ENCODE results near the gene RNASET2. TPM values are rescaled to one million over a fixed set of nuclear protein-coding genes. Genes with fewer than 3 reads are reported as not detected.

Gene RNASET2
- total RNA-seq, 1 donor from 2014 or later: 22.0 TPM

DNA sequence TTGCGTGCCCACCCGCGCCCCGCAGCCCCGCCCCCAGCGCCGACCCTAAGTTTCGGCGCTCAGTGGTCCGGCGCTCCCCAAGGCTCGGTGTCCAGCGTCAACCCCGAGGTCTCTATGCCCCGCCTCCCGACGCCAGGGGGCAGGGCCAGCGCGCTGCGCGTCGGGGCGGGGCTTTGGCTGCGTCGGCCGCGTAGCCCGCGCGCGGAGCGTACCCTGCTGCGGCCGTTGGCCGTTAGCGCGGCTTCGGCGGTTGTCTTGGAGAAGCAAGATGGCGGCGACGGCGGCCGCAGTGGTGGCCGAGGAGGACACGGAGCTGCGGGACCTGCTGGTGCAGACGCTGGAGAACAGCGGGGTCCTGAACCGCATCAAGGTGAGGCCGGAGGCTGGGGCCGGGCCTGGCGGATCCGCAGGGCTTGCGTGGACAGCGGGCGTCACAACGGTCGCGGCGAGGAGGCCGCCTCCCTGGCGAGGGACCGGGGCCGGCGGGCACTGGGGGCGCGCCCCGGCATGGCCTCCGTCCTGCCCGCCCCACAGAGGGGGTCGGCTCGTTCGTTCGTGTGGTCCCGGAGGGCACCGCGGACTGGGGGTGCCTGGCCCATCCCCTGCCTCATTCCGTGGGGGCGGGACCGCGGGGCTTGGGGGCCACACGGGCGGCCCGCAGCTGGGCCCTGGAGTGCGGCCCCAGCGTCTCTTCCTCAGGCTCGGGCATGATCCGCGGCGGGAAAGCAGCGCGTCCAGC is 43.0 kb upstream of the RNASET2 start, which contains the start of gene CEP43:
TSS of gene CEP43 (plus strand) at position 253 of the 739 bp plus-strand sequence. CDS start at position 269, 16 bp downstream.
- H3K9ac ChIP-seq (ENCODE audit: low read length): peak within 1 kb of the TSS; percentile 87
- DNase-seq (ENCODE audit: low read depth): peak; percentile 82
- no peaks in the 10 kb centered on the region for H3K4me1 ChIP-seq (ENCODE audit: insufficient read depth, low read length)
- H3K4me2 ChIP-seq (ENCODE audit: low read length): peak within 1 kb of the TSS; percentile 95
- Mint-ChIP-seq H3K27ac (ENCODE audit: unreplicated experiment) (no peak within 1 kb of the TSS), H3K9me3 (ENCODE audit: unreplicated experiment) (no peaks in the 10 kb centered on the region), H3K4me3 (ENCODE audit: unreplicated experiment) (peak within 1 kb of the TSS; percentile 92), H3K27me3 (ENCODE audit: low read depth, unreplicated experiment) (no peaks in the 10 kb centered on the region), H3K4me1 (ENCODE audit: low read depth, unreplicated experiment) (peaks cover 12% of the 10 kb centered on the region), H3K36me3 (ENCODE audit: low read depth, unreplicated experiment) (no peaks in the 10 kb centered on the region)
- H3K27me3 ChIP-seq (ENCODE audit: insufficient read depth, low read length): no peaks in the 10 kb centered on the region
- H3K79me2 ChIP-seq (ENCODE audit: insufficient read depth, low read length): peaks cover 73% of the 10 kb centered on the region
- H2AFZ ChIP-seq (ENCODE audit: low read depth, low read length): peak within 1 kb of the TSS; percentile 99
- H3K36me3 ChIP-seq (ENCODE audit: insufficient read depth, low read length): no peaks in the 10 kb centered on the region
- H4K20me1 ChIP-seq (ENCODE audit: insufficient read depth, low read length): peaks cover 16% of the 10 kb centered on the region
- TF ChIP-seq, protein P1, sequence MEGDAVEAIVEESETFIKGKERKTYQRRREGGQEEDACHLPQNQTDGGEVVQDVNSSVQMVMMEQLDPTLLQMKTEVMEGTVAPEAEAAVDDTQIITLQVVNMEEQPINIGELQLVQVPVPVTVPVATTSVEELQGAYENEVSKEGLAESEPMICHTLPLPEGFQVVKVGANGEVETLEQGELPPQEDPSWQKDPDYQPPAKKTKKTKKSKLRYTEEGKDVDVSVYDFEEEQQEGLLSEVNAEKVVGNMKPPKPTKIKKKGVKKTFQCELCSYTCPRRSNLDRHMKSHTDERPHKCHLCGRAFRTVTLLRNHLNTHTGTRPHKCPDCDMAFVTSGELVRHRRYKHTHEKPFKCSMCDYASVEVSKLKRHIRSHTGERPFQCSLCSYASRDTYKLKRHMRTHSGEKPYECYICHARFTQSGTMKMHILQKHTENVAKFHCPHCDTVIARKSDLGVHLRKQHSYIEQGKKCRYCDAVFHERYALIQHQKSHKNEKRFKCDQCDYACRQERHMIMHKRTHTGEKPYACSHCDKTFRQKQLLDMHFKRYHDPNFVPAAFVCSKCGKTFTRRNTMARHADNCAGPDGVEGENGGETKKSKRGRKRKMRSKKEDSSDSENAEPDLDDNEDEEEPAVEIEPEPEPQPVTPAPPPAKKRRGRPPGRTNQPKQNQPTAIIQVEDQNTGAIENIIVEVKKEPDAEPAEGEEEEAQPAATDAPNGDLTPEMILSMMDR (IDR thresholded peaks at IDR 0.05; ENCODE audit: insufficient read depth, low read depth, low read length): no peak
- TF ChIP-seq EZH2 (IDR thresholded peaks at IDR 0.05; ENCODE audit: insufficient read depth, low read length): no peak
- no peaks in the 10 kb centered on the region for H3K9me3 ChIP-seq (ENCODE audit: insufficient read depth, low read depth, low read length)
- H3K4me3 ChIP-seq (ENCODE audit: insufficient read depth, low read depth, low read length): peak within 1 kb of the TSS; percentile 85
- FAIRE-seq: no peak
- H3K27ac ChIP-seq (ENCODE audit: low read depth, low read length): peak within 1 kb of the TSS; percentile 69

DNA sequence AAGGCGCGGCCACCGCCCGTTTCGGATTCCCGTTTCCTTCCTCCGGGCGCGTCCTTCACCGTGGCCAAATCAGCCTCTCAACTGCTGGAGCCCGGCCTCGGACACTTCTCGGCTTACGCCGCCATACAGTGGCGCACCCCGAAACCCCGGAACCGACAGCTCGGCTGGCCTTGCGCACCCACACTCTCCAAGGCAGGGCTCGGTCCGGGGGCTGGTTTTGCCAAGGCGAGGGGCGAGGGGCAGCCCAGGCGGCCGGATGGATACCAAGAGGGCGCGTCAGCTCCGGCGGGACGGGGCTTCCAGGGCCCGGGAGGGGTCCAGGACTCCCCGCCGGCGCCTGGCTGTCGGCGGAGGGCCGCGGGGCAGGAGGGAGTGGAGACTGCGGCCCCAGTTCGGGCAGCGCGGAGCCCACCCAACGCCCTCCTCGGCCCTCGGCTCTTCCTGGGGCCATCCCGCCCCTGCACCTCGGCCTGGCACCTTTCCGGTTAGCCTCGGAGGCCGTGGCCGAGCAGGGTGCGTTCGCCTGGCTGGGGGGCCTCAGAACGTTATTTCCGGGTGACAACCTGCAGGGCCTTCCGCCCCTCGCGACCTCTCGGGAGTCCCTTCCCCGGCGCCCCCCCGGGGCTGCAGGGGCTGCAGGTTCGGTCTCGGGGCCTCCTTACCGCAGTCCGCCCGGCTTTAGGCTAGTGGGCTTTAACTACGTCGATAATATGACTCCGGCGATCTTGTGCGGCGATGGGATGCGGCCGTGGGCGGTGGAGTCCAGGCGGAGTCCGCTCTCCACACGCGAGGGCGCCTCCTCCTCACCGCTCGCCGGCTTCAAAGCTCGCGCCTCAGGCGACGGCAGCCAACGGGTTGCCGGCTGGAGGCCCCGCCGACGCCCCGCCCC is 42.1 kb upstream of the RNASET2 start:
- Mint-ChIP-seq H3K4me3 (ENCODE audit: unreplicated experiment) (peak overlapping the region; percentile 83), H3K4me1 (ENCODE audit: low read depth, unreplicated experiment) (peaks cover 12% of the 10 kb centered on the region), H3K36me3 (ENCODE audit: low read depth, unreplicated experiment) (no peaks in the 10 kb centered on the region), H3K27ac (ENCODE audit: unreplicated experiment) (no peak overlapping the region), H3K27me3 (ENCODE audit: low read depth, unreplicated experiment) (no peaks in the 10 kb centered on the region), H3K9me3 (ENCODE audit: unreplicated experiment) (no peaks in the 10 kb centered on the region)
- TF ChIP-seq EZH2 (IDR thresholded peaks at IDR 0.05; ENCODE audit: insufficient read depth, low read length): no peak
- TF ChIP-seq, protein P1 (IDR thresholded peaks at IDR 0.05; ENCODE audit: insufficient read depth, low read depth, low read length): no peak
- peak overlapping the region; percentile 83 for H3K9ac ChIP-seq (ENCODE audit: low read length)
- peaks cover 16% of the 10 kb centered on the region for H4K20me1 ChIP-seq (ENCODE audit: insufficient read depth, low read length)
- no peaks in the 10 kb centered on the region for H3K36me3 ChIP-seq (ENCODE audit: insufficient read depth, low read length)
- H3K79me2 ChIP-seq (ENCODE audit: insufficient read depth, low read length): peaks cover 80% of the 10 kb centered on the region
- FAIRE-seq (no peak), DNase-seq (ENCODE audit: low read depth) (no peak)
- H2AFZ ChIP-seq (ENCODE audit: low read depth, low read length): peak overlapping the region; percentile 81
- no peaks in the 10 kb centered on the region for H3K4me1 ChIP-seq (ENCODE audit: insufficient read depth, low read length)
- peak overlapping the region; percentile 69 for H3K27ac ChIP-seq (ENCODE audit: low read depth, low read length)
- H3K4me3 ChIP-seq (ENCODE audit: insufficient read depth, low read depth, low read length): peak overlapping the region; percentile 78
- H3K27me3 ChIP-seq (ENCODE audit: insufficient read depth, low read length): no peaks in the 10 kb centered on the region
- H3K4me2 ChIP-seq (ENCODE audit: low read length): peak overlapping the region; percentile 95
- no peaks in the 10 kb centered on the region for H3K9me3 ChIP-seq (ENCODE audit: insufficient read depth, low read depth, low read length)

Data from astrocyte (in vitro differentiated cells and primary cell).